Heart left ventricle (tissue), 16 donors: ENCODE data around the gene TMEM179B. TPM values are rescaled to one million over a fixed set of nuclear protein-coding genes. Genes with fewer than 3 reads are reported as not detected.

ENCODE experiments used
- ATAC-seq, 4 donors: fragments of 200-7000 bp; cut with Tn5 transposase; one replicate each; pipeline ENCODE4 v1.9.1; 2020 to 2022; ENCODE audit warnings: moderate library complexity in 4 of 4, mild to moderate bottlenecking in 3 of 4, moderate number of reproducible peaks in 1 of 4
- DNase-seq, 5 donors: peaks; one replicate each; pipeline ENCODE4 v3.0.0-alpha.2; 2020
- H3K27ac ChIP-seq, 12 donors: fragments of 200-600 bp; sonication (generic) in 4 of 12; one replicate each; pipeline versions ENCODE4 v1.5.0 to v1.8.0; 2016 to 2022; ENCODE audit warnings: mild to moderate bottlenecking in 2 of 12
- H3K27me3 ChIP-seq, 9 donors: fragments of 200-600 bp; sonication (generic) in 2 of 9; one replicate each; pipeline versions ENCODE4 v1.5.1 to v1.8.0; 2016 to 2022; ENCODE audit warnings: mild to moderate bottlenecking in 3 of 9
- H3K36me3 ChIP-seq, 9 donors: fragments of 200-600 bp; sonication (generic) in 2 of 9; one replicate each; pipeline versions ENCODE4 v1.5.0 to v1.8.0; 2018 to 2022; ENCODE audit warnings: mild to moderate bottlenecking in 2 of 9
- H3K4me1 ChIP-seq, 12 donors: fragments of 200-600 bp; sonication (generic) in 4 of 12; one replicate each; pipeline versions ENCODE4 v1.5.0 to v1.8.0; 2016 to 2022; ENCODE audit warnings: mild to moderate bottlenecking in 3 of 12
- H3K4me3 ChIP-seq, 12 donors: fragments of 200-600 bp; sonication (generic) in 4 of 12; one replicate each; pipeline versions ENCODE4 v1.5.0 to v1.8.0; 2017 to 2022; ENCODE audit warnings: mild to moderate bottlenecking in 9 of 12, moderate library complexity in 4 of 12
- H3K9me3 ChIP-seq, 12 donors: fragments of 200-600 bp; sonication (generic) in 4 of 12; one replicate each; pipeline versions ENCODE4 v1.5.0 to v1.8.0; 2016 to 2022; ENCODE audit warnings: mild to moderate bottlenecking in 1 of 12
- CTCF ChIP-seq, 12 donors: fragments of 200-600 bp; sonication (generic) in 4 of 12; IDR thresholded peaks; one replicate each; pipeline versions ENCODE4 v1.5.0 to v1.8.0; 2018 to 2022; ENCODE audit warnings: antibody characterized with exemption in 12 of 12, mild to moderate bottlenecking in 5 of 12
- POLR2A ChIP-seq, 2 donors: fragments of 450-650 bp; IDR thresholded peaks; one replicate each; pipeline ENCODE4 v1.6.1; 2017; ENCODE audit warnings: antibody characterized with exemption in 2 of 2, mild to moderate bottlenecking in 2 of 2, moderate library complexity in 2 of 2
- WGBS, 4 donors: extraction: QIAGEN DNeasy Blood & Tissue Kit in 2 of 4; methylation state at CpG; one replicate each; pipeline versions ENCODE4 v1.1.5 to v1.1.7; 2013 to 2018; 5-methylcytosine and 5-hydroxymethylcytosine counted together
- intact Hi-C, 10 donors: fragments of 100-400 bp; cut with DNase I; formaldehyde crosslinking; loops; one replicate each; pipeline versions ENCODE4 v1.11.1 to v1.14.2; 2022
- microRNA-seq, 4 donors: library from miRNA; unstranded; fragments of <30 nt; microRNA quantifications; one replicate each; pipeline versions ENCODE4 to v1.2.0, GENCODE V29; 2017 to 2020
- polyA plus RNA-seq, 2 donors: library from polyadenylated mRNA; stranded (reverse); fragments of 200-250 nt; gene quantifications; one replicate each; pipeline ENCODE4 v1.2.3, GENCODE V29; 2013
- total RNA-seq, 9 donors: library from RNA; depleted of rRNA in 2 of 9; stranded (reverse); fragments of >200 nt in 2 of 9; fragmentation: NEBNext Ultra II Directional in 3 of 9; extraction: Animal tissue kit (Norgen Biotek cat#: 25700) in 3 of 9; gene quantifications; one replicate each; pipeline versions ENCODE4 v1.1.0 to v1.2.4, GENCODE V29; 2016 to 2023
- donor health status: ischemic (EF 13 %, LVEDD 7.1; RV severe dilation, severe dysfunction).
- donor health status: healthy with polysubstance abuse.
- donor health status: DM: no; HTN: yes; CAD: no.
- donor health status: DM: no; HTN: no; CAD: no.
- donor health status: ischemic (EF 25% LVEDD 6.9; RV normal size, moderate dysfunction).
- donor health status: ischemic (EF 25% LVEDD 5.7; RV mildly dilated, moderate dysfunction).
- donor health status: healthy.
- donor health status: DM: yes; HTN: yes; CAD: no.
- donor health status: ischemic (EF 35%, LVEDD 5.7; RV mildly dilated, moderate dysfunction).
- donor health status: nonischemic (EF 11% LVEDD 7.7; RV severe dilation, severe dysfunction).
- donor health status: DM: yes; HTN: yes; CAD: no.
- donor health status: PGD.
- donor health status: ischemic (EF 29% LVEDD 5.4; RV normal size, mild dysfunction).
- donor health status: nonischemic (EF 23%, LVEDD 6.1; RV moderate dilation, normal function).

The TMEM179B gene
- total and polyA plus RNA-seq, 11 donors, result 14.7 to 47.3 (median 22.3) TPM

DNA sequence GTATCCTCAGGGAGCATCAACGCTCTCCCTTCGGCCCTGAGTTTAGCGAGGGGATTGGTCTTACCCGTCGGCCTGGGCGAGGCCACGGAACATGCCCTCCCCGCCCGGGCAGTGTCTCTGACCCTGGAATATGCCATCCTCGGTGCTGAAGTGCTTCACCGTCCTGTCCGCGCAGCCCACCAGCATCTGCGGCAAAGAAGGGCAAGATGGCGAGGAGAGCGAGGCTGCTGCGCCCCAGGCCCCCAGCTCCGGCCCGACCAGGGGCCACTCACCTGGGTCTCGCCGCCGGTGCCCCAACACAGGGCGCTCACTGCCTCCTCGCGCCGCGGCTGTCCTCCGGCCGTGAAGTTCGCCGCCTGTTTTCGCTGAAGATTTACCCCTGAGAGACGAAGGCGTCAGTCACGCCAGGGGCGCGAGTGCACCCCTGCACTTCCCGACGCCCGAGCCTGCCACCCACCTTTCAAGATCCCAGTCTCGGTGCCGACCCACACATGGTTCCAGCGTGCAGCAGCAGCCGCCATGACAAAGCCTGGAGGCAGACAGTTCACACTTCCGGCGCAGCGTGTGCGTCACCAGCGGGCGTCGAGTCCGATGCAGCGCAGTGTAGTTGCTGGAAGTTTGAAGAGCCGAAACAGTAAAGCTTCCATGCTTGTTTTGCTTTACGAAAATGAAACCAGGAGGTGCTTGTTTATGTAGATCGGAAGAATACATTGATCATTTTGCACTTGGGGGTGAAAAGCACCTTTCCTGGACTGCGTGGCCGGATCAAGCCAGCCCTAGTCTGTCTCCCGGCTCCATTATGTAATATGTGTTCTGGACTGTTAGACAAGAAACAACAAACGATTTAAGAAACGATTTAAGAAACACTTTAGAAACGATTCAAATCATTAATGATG, 52.1 kb downstream of the TMEM179B start, which contains the start of gene WDR74:
Gene WDR74, minus strand, starts transcription at position 541 of the 896 bp plus-strand sequence. Its CDS starts 20 bp downstream, at position 521.
- Histone ChIP-seq H3K36me3 (peaks cover 0 to 36% (median 26%) of the 10 kb centered on the region in 9 donors), H3K4me3 (peak within 1 kb of the TSS; percentile 66 to 98 (median 84)), H3K27me3 (no peaks in the 10 kb centered on the region), H3K4me1 (peaks cover 5 to 33% (median 17%) of the 10 kb centered on the region in 12 donors), H3K27ac (peak within 1 kb of the TSS; percentile 82 to 99 (median 96)), H3K9me3 (no peaks in the 10 kb centered on the region)
- TF ChIP-seq POLR2A (IDR thresholded peaks at IDR 0.05) (peak; percentile 37 to 73), CTCF (IDR thresholded peaks at IDR 0.05) (no peak)
- intact Hi-C loops, result loop anchor here in 2 of 10 donors (2.0 to 5.0 kb wide), 2 partner anchors 34 to 47 kb away; partner anchors contain the start of genes NXF1 (in 1 of the 2) and TMEM223 (in 1 of the 2)
- ATAC-seq (peak; percentile 70 to 79 (median 77)), DNase-seq (peak; percentile 92 to 95 (median 94))
- WGBS, 4 donors, result 0% methylated on average over 48 to 62 of the region's 62 CpGs

Small RNA genes within 50 kb of the gene (microRNA-seq; reads per million reads assigned to microRNA genes)
- 0.77 to 4.3 (median 2.2) reads per million in 4 donors for gene MIR6514
- gene MIR6748, result 0 to 0.41 (median 0.10) reads per million in 4 donors

Other genes starting within 250 kb of the TMEM179B start
Only the 30 nearest of the 31 such genes appear.
- gene EEF1G, start 213.5 kb upstream of the TMEM179B start, total RNA-seq, result 1,000 to 10,000 TPM in 3 of 9 donors, 100 to 1,000 TPM in 6; 799 to 1,135 (median 929) TPM
- gene EEF1G, start 213.5 kb upstream of the TMEM179B start, polyA plus RNA-seq, result 1,000 to 10,000 TPM in 1 of 2 donors, 100 to 1,000 TPM in 1; 549 to 1,190 TPM
- 10 to 100 TPM in 7 of 9 donors, 1 to 10 TPM in 2; 6.3 to 16.3 (median 11.3) TPM for gene TUT1, start 195.9 kb upstream of the TMEM179B start, total RNA-seq
- 10 to 100 TPM in 1 of 2 donors, 1 to 10 TPM in 1; 8.5 to 12.2 TPM for gene TUT1, start 195.9 kb upstream of the TMEM179B start, polyA plus RNA-seq
- gene MTA2, start 185.5 kb upstream of the TMEM179B start, total RNA-seq, result 10 to 100 TPM; 24.1 to 55.3 (median 33.7) TPM
- gene MTA2, start 185.5 kb upstream of the TMEM179B start, polyA plus RNA-seq, result 10 to 100 TPM; 18.4 to 40.3 TPM
- 10 to 100 TPM in 8 of 9 donors, 1 to 10 TPM in 1; 8.8 to 40.9 (median 16.2) TPM for gene EML3, start 174.6 kb upstream of the TMEM179B start, total RNA-seq
- 10 to 100 TPM; 14.7 to 15.3 TPM for gene EML3, start 174.6 kb upstream of the TMEM179B start, polyA plus RNA-seq
- 1 to 10 TPM; 1.5 to 5.8 (median 2.1) TPM for gene ROM1, start 174.1 kb upstream of the TMEM179B start, total RNA-seq
- gene ROM1, start 174.1 kb upstream of the TMEM179B start, polyA plus RNA-seq, result 1 to 10 TPM; 2.9 to 5.3 TPM
- 10 to 100 TPM in 7 of 9 donors, 1 to 10 TPM in 2; 9.2 to 20.5 (median 12.3) TPM for gene B3GAT3, start 165.4 kb upstream of the TMEM179B start, total RNA-seq
- gene B3GAT3, start 165.4 kb upstream of the TMEM179B start, polyA plus RNA-seq, result 10 to 100 TPM; 19.1 to 38.1 TPM
- gene GANAB, start 140.8 kb upstream of the TMEM179B start, total RNA-seq, result 100 to 1,000 TPM in 4 of 9 donors, 10 to 100 TPM in 5; 64.4 to 182 (median 99.1) TPM
- 100 to 1,000 TPM in 1 of 2 donors, 10 to 100 TPM in 1; 49.3 to 113 TPM for gene GANAB, start 140.8 kb upstream of the TMEM179B start, polyA plus RNA-seq
- 10 to 100 TPM in 7 of 9 donors, 1 to 10 TPM in 2; 9.1 to 23.2 (median 11.5) TPM for gene INTS5, start 134.1 kb upstream of the TMEM179B start, total RNA-seq
- 10 to 100 TPM in 1 of 2 donors, 1 to 10 TPM in 1; 3.3 to 15.5 TPM for gene INTS5, start 134.1 kb upstream of the TMEM179B start, polyA plus RNA-seq
- gene C11orf98, start 122.2 kb upstream of the TMEM179B start, total RNA-seq, result 10 to 100 TPM; 24.0 to 56.2 (median 28.5) TPM
- 100 to 1,000 TPM in 1 of 2 donors, 10 to 100 TPM in 1; 75.1 to 191 TPM for gene C11orf98, start 122.2 kb upstream of the TMEM179B start, polyA plus RNA-seq
- gene CSKMT, start 122.1 kb upstream of the TMEM179B start, total RNA-seq, result 1 to 10 TPM in 7 of 9 donors, under 1 TPM in 2; 0.38 to 8.7 (median 4.2) TPM
- gene CSKMT, start 122.1 kb upstream of the TMEM179B start, polyA plus RNA-seq, result 1 to 10 TPM; 4.4 to 6.6 TPM
- gene UQCC3, start 115.7 kb upstream of the TMEM179B start, total RNA-seq, result 1 to 10 TPM; 5.3 to 8.8 (median 5.9) TPM
- 10 to 100 TPM; 11.5 to 15.8 TPM for gene UQCC3, start 115.7 kb upstream of the TMEM179B start, polyA plus RNA-seq
- gene LBHD1, start 115.1 kb upstream of the TMEM179B start, total RNA-seq, result 1 to 10 TPM; 1.8 to 6.3 (median 2.9) TPM
- gene LBHD1, start 115.1 kb upstream of the TMEM179B start, polyA plus RNA-seq, result 1 to 10 TPM; 1.4 to 1.8 TPM
- gene UBXN1, start 108.3 kb upstream of the TMEM179B start, total RNA-seq, result 100 to 1,000 TPM in 1 of 9 donors, 10 to 100 TPM in 8; 69.2 to 116 (median 83.1) TPM
- 100 to 1,000 TPM in 1 of 2 donors, 10 to 100 TPM in 1; 88.7 to 188 TPM for gene UBXN1, start 108.3 kb upstream of the TMEM179B start, polyA plus RNA-seq
- 1 to 10 TPM in 8 of 9 donors, under 1 TPM in 1; 0.63 to 8.6 (median 2.7) TPM for gene LRRN4CL, start 97.9 kb upstream of the TMEM179B start, total RNA-seq
- 1 to 10 TPM; 1.3 to 1.9 TPM for gene LRRN4CL, start 97.9 kb upstream of the TMEM179B start, polyA plus RNA-seq
- gene BSCL2, start 80.0 kb upstream of the TMEM179B start, total RNA-seq, result 10 to 100 TPM; 13.3 to 30.1 (median 20.0) TPM
- gene BSCL2, start 80.0 kb upstream of the TMEM179B start, polyA plus RNA-seq, result 10 to 100 TPM; 23.1 to 39.4 TPM
- gene GNG3, start 79.7 kb upstream of the TMEM179B start, total RNA-seq, result under 1 TPM in 4 of 9 donors, not detected in 5; 0.27 to 0.55 (median 0.32) TPM
- gene GNG3, start 79.7 kb upstream of the TMEM179B start, polyA plus RNA-seq, result under 1 TPM in 1 of 2 donors, not detected in 1; 0.14 TPM
- gene HNRNPUL2, start 59.9 kb upstream of the TMEM179B start, total RNA-seq, result 10 to 100 TPM in 8 of 9 donors, 1 to 10 TPM in 1; 9.6 to 39.5 (median 32.6) TPM
- gene HNRNPUL2, start 59.9 kb upstream of the TMEM179B start, polyA plus RNA-seq, result 10 to 100 TPM; 32.7 to 35.2 TPM
- gene TTC9C, start 58.9 kb upstream of the TMEM179B start, total RNA-seq, result 10 to 100 TPM in 7 of 9 donors, 1 to 10 TPM in 2; 7.4 to 23.5 (median 12.1) TPM
- 10 to 100 TPM; 13.9 to 20.0 TPM for gene TTC9C, start 58.9 kb upstream of the TMEM179B start, polyA plus RNA-seq
- 10 to 100 TPM in 4 of 9 donors, 1 to 10 TPM in 5; 6.9 to 16.6 (median 9.9) TPM for gene ZBTB3, start 33.2 kb upstream of the TMEM179B start, total RNA-seq
- 1 to 10 TPM; 3.5 to 3.7 TPM for gene ZBTB3, start 33.2 kb upstream of the TMEM179B start, polyA plus RNA-seq
- gene POLR2G, start 25.8 kb upstream of the TMEM179B start, total RNA-seq, result 10 to 100 TPM; 32.6 to 61.2 (median 43.8) TPM
- 100 to 1,000 TPM in 1 of 2 donors, 10 to 100 TPM in 1; 43.6 to 106 TPM for gene POLR2G, start 25.8 kb upstream of the TMEM179B start, polyA plus RNA-seq
- gene TAF6L, start 16.0 kb upstream of the TMEM179B start, total RNA-seq, result 10 to 100 TPM in 3 of 9 donors, 1 to 10 TPM in 6; 7.1 to 19.5 (median 9.3) TPM
- 10 to 100 TPM; 12.7 to 12.9 TPM for gene TAF6L, start 16.0 kb upstream of the TMEM179B start, polyA plus RNA-seq
- 10 to 100 TPM; 19.0 to 52.3 (median 25.9) TPM for gene TMEM223, start 4.6 kb downstream of the TMEM179B start, total RNA-seq
- 10 to 100 TPM; 26.3 to 55.6 TPM for gene TMEM223, start 4.6 kb downstream of the TMEM179B start, polyA plus RNA-seq
- gene NXF1, start 18.0 kb downstream of the TMEM179B start, total RNA-seq, result 10 to 100 TPM; 28.5 to 51.7 (median 34.1) TPM
- gene NXF1, start 18.0 kb downstream of the TMEM179B start, polyA plus RNA-seq, result 10 to 100 TPM; 40.7 to 63.4 TPM
- gene STX5, start 44.6 kb downstream of the TMEM179B start, total RNA-seq, result 10 to 100 TPM; 16.2 to 26.8 (median 18.9) TPM
- 10 to 100 TPM in 1 of 2 donors, 1 to 10 TPM in 1; 8.6 to 36.1 TPM for gene STX5, start 44.6 kb downstream of the TMEM179B start, polyA plus RNA-seq
- not detected for gene TEX54, start 45.4 kb downstream of the TMEM179B start, total RNA-seq
- gene TEX54, start 45.4 kb downstream of the TMEM179B start, polyA plus RNA-seq, result not detected
- gene WDR74, start 52.2 kb downstream of the TMEM179B start, total RNA-seq, result 10 to 100 TPM; 19.2 to 36.6 (median 24.8) TPM
- gene WDR74, start 52.2 kb downstream of the TMEM179B start, polyA plus RNA-seq, result 10 to 100 TPM; 28.7 to 70.6 TPM
- 10 to 100 TPM; 26.6 to 76.0 (median 59.1) TPM for gene SLC3A2, start 93.5 kb downstream of the TMEM179B start, total RNA-seq
- gene SLC3A2, start 93.5 kb downstream of the TMEM179B start, polyA plus RNA-seq, result 100 to 1,000 TPM in 1 of 2 donors, 10 to 100 TPM in 1; 27.1 to 103 TPM
- under 1 TPM in 2 of 9 donors, not detected in 7; 0.08 to 0.31 TPM for gene CHRM1, start 134.0 kb downstream of the TMEM179B start, total RNA-seq
- gene CHRM1, start 134.0 kb downstream of the TMEM179B start, polyA plus RNA-seq, result not detected
- gene SLC22A6, start 197.6 kb downstream of the TMEM179B start, total RNA-seq, result not detected
- gene SLC22A6, start 197.6 kb downstream of the TMEM179B start, polyA plus RNA-seq, result not detected
- gene SLC22A8, start 228.4 kb downstream of the TMEM179B start, total RNA-seq, result not detected
- gene SLC22A8, start 228.4 kb downstream of the TMEM179B start, polyA plus RNA-seq, result not detected